Activated T-helper 2 cell treated with anti-CD3 and anti-CD28 coated beads, Interferon-gamma antibody, Interleukin-2, Interleukin-4, amounts not matched to agents 10 μg/mL and 5 μg/mL and 100 μg/mL, durations not matched to agents 14 hours and 24 hours and 36 hours (primary cell): ENCODE data around the gene NCOA7. TPM values are rescaled to one million over a fixed set of nuclear protein-coding genes. Genes with fewer than 3 reads are reported as not detected.
"Not testable (repeated sequence)": the region's sequence is repeated elsewhere in the genome, so short reads cannot be mapped to it uniquely, and the experiment has no call there.

Experiments
- DNase-seq: peaks from one replicate; pipeline ENCODE4 v3.0.0; 2021; ENCODE audit warnings: low spot score
- H3K27ac Mint-ChIP-seq: one replicate; pipeline ENCODE4 v1.8.0; 2021; ENCODE audit warnings: mixed read lengths
- H3K27me3 Mint-ChIP-seq: one replicate; pipeline ENCODE4 v1.8.0; 2021; ENCODE audit warnings: low read depth, mixed read lengths
- H3K36me3 Mint-ChIP-seq: one replicate; pipeline ENCODE4 v1.8.0; 2021; ENCODE audit warnings: low read depth, mixed read lengths
- H3K4me1 Mint-ChIP-seq: one replicate; pipeline ENCODE4 v1.8.0; 2021; ENCODE audit warnings: low read depth, mixed read lengths
- H3K4me3 Mint-ChIP-seq: one replicate; pipeline ENCODE4 v1.8.0; 2021; ENCODE audit warnings: low read depth, mild to moderate bottlenecking, moderate library complexity, mixed read lengths
- H3K9me3 Mint-ChIP-seq: one replicate; pipeline ENCODE4 v1.8.0; 2021; ENCODE audit warnings: mixed read lengths
- intact Hi-C: fragments of 100-400 bp; cut with micrococcal nuclease; formaldehyde crosslinking; loops from one replicate; pipeline ENCODE4 v1.15.1; 2023
- total RNA-seq: library from RNA; stranded (reverse); gene quantifications from 2 replicates; pipeline ENCODE4 v1.2.3, GENCODE V29; 2022

NCOA7 gene
- total RNA-seq, 1 donor from 2014 or later: 40.5 TPM

GRCh38 chr6:125931733-125932450 lies 141.1 kb downstream of the NCOA7 start:
- Mint-ChIP-seq H3K36me3 (peaks cover 42% of the 10 kb centered on the region), H3K9me3 (peaks cover 9% of the 10 kb centered on the region), H3K4me3 (no peak overlapping the region), H3K4me1 (peaks cover 16% of the 10 kb centered on the region), H3K27me3 (no peaks in the 10 kb centered on the region), H3K27ac (peak overlapping the region; percentile 85)
- intact Hi-C loops: loop anchor here (2.0 kb wide), 1 partner anchor 13 kb away; no protein-coding TSS in a partner anchor
- no peak for DNase-seq

- intact Hi-C loops: no loop called here
- no peak for DNase-seq
- no peaks in the 10 kb centered on the region for H3K27me3 Mint-ChIP-seq
- H3K27ac Mint-ChIP-seq: peak overlapping the region; percentile 85
- peaks cover 15% of the 10 kb centered on the region for H3K4me1 Mint-ChIP-seq
- H3K36me3 Mint-ChIP-seq: peaks cover 38% of the 10 kb centered on the region
- H3K9me3 Mint-ChIP-seq: peaks cover 9% of the 10 kb centered on the region
- H3K4me3 Mint-ChIP-seq: no peak overlapping the region
These were observed 141.7 kb downstream of the NCOA7 start for GRCh38 chr6:125932451-125932795.

- H3K4me3 Mint-ChIP-seq, H3K9me3 Mint-ChIP-seq, DNase-seq, H3K27me3 Mint-ChIP-seq, intact Hi-C loops, H3K27ac Mint-ChIP-seq: not testable (repeated sequence)
- Mint-ChIP-seq H3K36me3 (peaks cover 20% of the 10 kb centered on the region), H3K4me1 (peaks cover 25% of the 10 kb centered on the region)
These were observed 144.8 kb downstream of the NCOA7 start for GRCh38 chr6:125935520-125935919.

GRCh38 chr6:125939026-125939425 lies 148.3 kb downstream of the NCOA7 start:
- no peaks in the 10 kb centered on the region for H3K36me3 Mint-ChIP-seq
- intact Hi-C loops: no loop called here
- no peak for DNase-seq
- H3K4me3 Mint-ChIP-seq: no peak overlapping the region
- no peaks in the 10 kb centered on the region for H3K27me3 Mint-ChIP-seq
- no peaks in the 10 kb centered on the region for H3K9me3 Mint-ChIP-seq
- H3K27ac Mint-ChIP-seq: no peak overlapping the region
- H3K4me1 Mint-ChIP-seq: peaks cover 15% of the 10 kb centered on the region

- intact Hi-C loops: no loop called here
- peaks cover 20% of the 10 kb centered on the region for H3K4me1 Mint-ChIP-seq
- no peaks in the 10 kb centered on the region for H3K27me3 Mint-ChIP-seq
- H3K27ac Mint-ChIP-seq: no peak overlapping the region
- H3K36me3 Mint-ChIP-seq: no peaks in the 10 kb centered on the region
- H3K4me3 Mint-ChIP-seq: no peak overlapping the region
- no peaks in the 10 kb centered on the region for H3K9me3 Mint-ChIP-seq
- no peak for DNase-seq
These were observed 149.0 kb downstream of the NCOA7 start for GRCh38 chr6:125939791-125940190.

GRCh38 chr6:125940247-125941041 lies 149.7 kb downstream of the NCOA7 start:
- intact Hi-C loops: no loop called here
- H3K4me3 Mint-ChIP-seq: no peak overlapping the region

GRCh38 chr6:125942672-125943527 lies 152.1 kb downstream of the NCOA7 start:
- H3K27me3 Mint-ChIP-seq: no peaks in the 10 kb centered on the region
- H3K4me1 Mint-ChIP-seq: peaks cover 27% of the 10 kb centered on the region
- intact Hi-C loops: no loop called here
- no peak for DNase-seq
- no peaks in the 10 kb centered on the region for H3K36me3 Mint-ChIP-seq
- H3K4me3 Mint-ChIP-seq: no peak overlapping the region
- H3K9me3 Mint-ChIP-seq: no peaks in the 10 kb centered on the region
- H3K27ac Mint-ChIP-seq: no peak overlapping the region

More at GRCh38 chr6:125940247-125941041, 149.7 kb downstream of the NCOA7 start:
- Mint-ChIP-seq H3K36me3 (no peaks in the 10 kb centered on the region), H3K9me3 (no peaks in the 10 kb centered on the region), H3K27ac (no peak overlapping the region), H3K27me3 (no peaks in the 10 kb centered on the region), H3K4me1 (peaks cover 20% of the 10 kb centered on the region)
- DNase-seq: no peak

GRCh38 chr6:125943528-125944433 lies 153.0 kb downstream of the NCOA7 start:
- Mint-ChIP-seq H3K27me3 (peaks cover 3% of the 10 kb centered on the region), H3K27ac (no peak overlapping the region), H3K9me3 (no peaks in the 10 kb centered on the region), H3K4me3 (no peak overlapping the region), H3K36me3 (no peaks in the 10 kb centered on the region), H3K4me1 (peaks cover 27% of the 10 kb centered on the region)
- intact Hi-C loops: loop anchor here (2.0 kb wide), 1 partner anchor 13 kb away; no protein-coding TSS in a partner anchor
- no peak for DNase-seq

GRCh38 chr6:125944434-125944816 lies 153.7 kb downstream of the NCOA7 start:
- Mint-ChIP-seq H3K4me3 (no peak overlapping the region), H3K27ac (no peak overlapping the region), H3K4me1 (peaks cover 22% of the 10 kb centered on the region), H3K9me3 (no peaks in the 10 kb centered on the region), H3K27me3 (peaks cover 3% of the 10 kb centered on the region), H3K36me3 (no peaks in the 10 kb centered on the region)
- intact Hi-C loops: loop anchor here (2.0 kb wide), 1 partner anchor 14 kb away; no protein-coding TSS in a partner anchor
- DNase-seq: no peak

- peaks cover 3% of the 10 kb centered on the region for H3K27me3 Mint-ChIP-seq
- H3K4me3 Mint-ChIP-seq: no peak overlapping the region
- no peak for DNase-seq
- no peaks in the 10 kb centered on the region for H3K9me3 Mint-ChIP-seq
- intact Hi-C loops: loop anchor here (2.0 kb wide), 1 partner anchor 14 kb away; no protein-coding TSS in a partner anchor
- no peaks in the 10 kb centered on the region for H3K36me3 Mint-ChIP-seq
- no peak overlapping the region for H3K27ac Mint-ChIP-seq
- H3K4me1 Mint-ChIP-seq: peaks cover 17% of the 10 kb centered on the region
These were observed 154.1 kb downstream of the NCOA7 start for GRCh38 chr6:125944896-125945295.

- Mint-ChIP-seq H3K27me3 (peaks cover 3% of the 10 kb centered on the region), H3K36me3 (no peaks in the 10 kb centered on the region), H3K27ac (no peak overlapping the region), H3K4me3 (no peak overlapping the region), H3K4me1 (peaks cover 17% of the 10 kb centered on the region), H3K9me3 (no peaks in the 10 kb centered on the region)
- DNase-seq: no peak
- intact Hi-C loops: loop anchor here (2.0 kb wide), 1 partner anchor 15 kb away; no protein-coding TSS in a partner anchor
These were observed 154.8 kb downstream of the NCOA7 start for GRCh38 chr6:125945378-125946141.
